ENCODE data around the gene LZTS3. TPM values are rescaled to one million over a fixed set of nuclear protein-coding genes. Genes with fewer than 3 reads are reported as not detected.

The LZTS3 gene
- total RNA-seq, 2 donors from 2014 or later: 7.9 to 8.3 TPM

DNA sequence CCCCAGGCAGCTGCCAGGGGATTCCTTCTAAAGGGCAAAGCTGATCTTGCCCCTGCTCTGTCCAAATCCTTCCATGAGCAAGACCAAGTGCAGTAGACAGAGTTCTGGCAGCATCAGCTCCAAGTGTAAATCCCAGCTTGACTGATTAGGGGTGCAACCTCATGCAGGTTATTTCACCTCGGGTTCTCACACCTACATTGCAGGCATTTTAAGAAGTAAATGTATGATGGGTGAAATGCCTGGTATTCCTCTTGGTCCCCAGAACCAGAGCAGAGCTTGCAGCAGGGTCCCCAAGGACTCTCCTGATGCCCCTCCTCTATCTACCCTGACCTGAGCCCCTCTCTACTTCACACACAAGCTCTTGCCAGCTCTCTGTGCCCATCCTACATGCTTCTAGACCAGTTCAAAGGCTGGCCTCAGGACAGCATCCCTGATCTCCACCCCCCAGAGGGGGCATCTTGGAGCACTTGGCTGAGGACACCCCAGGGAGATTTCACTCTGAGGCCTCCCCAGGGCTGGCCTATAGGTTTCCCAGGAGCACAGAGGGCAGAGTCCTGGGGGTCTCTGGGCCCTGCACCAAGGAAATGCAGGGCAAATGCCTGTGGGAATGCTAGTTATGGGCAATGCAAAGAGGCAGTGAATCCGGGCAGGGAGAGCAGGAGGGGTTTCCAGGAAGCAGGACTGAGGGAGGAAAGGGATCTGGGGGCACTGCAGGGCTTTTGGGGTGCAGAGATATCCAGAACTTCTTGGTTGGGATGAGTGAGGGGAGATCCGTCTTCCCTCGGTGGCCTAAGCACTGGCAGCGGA, 1.0 kb downstream of the LZTS3 start:
- no peak for DNase-seq
- Histone ChIP-seq H3K4me1 (no peaks in the 10 kb centered on the region), H3K9me3 (no peaks in the 10 kb centered on the region), H3K9ac (ENCODE audit: low read depth in 2 of 2, low read length in 2 of 2) (peak overlapping the region in 1 of 2 donors; percentile 41), H3K27me3 (peaks cover 4% of the 10 kb centered on the region), H3K36me3 (no peaks in the 10 kb centered on the region), H3K4me3 (peak overlapping the region; percentile 93), H3K27ac (no peak overlapping the region)
- intact Hi-C loops (cut with DNase I): no loop called here
- TF ChIP-seq, protein P1, sequence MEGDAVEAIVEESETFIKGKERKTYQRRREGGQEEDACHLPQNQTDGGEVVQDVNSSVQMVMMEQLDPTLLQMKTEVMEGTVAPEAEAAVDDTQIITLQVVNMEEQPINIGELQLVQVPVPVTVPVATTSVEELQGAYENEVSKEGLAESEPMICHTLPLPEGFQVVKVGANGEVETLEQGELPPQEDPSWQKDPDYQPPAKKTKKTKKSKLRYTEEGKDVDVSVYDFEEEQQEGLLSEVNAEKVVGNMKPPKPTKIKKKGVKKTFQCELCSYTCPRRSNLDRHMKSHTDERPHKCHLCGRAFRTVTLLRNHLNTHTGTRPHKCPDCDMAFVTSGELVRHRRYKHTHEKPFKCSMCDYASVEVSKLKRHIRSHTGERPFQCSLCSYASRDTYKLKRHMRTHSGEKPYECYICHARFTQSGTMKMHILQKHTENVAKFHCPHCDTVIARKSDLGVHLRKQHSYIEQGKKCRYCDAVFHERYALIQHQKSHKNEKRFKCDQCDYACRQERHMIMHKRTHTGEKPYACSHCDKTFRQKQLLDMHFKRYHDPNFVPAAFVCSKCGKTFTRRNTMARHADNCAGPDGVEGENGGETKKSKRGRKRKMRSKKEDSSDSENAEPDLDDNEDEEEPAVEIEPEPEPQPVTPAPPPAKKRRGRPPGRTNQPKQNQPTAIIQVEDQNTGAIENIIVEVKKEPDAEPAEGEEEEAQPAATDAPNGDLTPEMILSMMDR (IDR thresholded peaks at IDR 0.05): no peak

GRCh38 chr20:3171391-3172125, 1.8 kb downstream of the LZTS3 start:
- intact Hi-C loops (cut with DNase I): no loop called here
- Histone ChIP-seq H3K4me1 (no peaks in the 10 kb centered on the region), H3K27ac (no peak overlapping the region), H3K4me3 (no peak overlapping the region), H3K9me3 (no peaks in the 10 kb centered on the region), H3K36me3 (no peaks in the 10 kb centered on the region), H3K9ac (ENCODE audit: low read depth in 2 of 2, low read length in 2 of 2) (no peak overlapping the region), H3K27me3 (peaks cover 4% of the 10 kb centered on the region)
- DNase-seq: no peak
- TF ChIP-seq, protein P1 (IDR thresholded peaks at IDR 0.05): no peak

GRCh38 chr20:3168829-3169590, 4.3 kb downstream of the LZTS3 start:
- no peak overlapping the region for H3K4me3 ChIP-seq
- H3K27me3 ChIP-seq: peaks cover 4% of the 10 kb centered on the region
- intact Hi-C loops (cut with DNase I): no loop called here
- no peak for DNase-seq
- no peaks in the 10 kb centered on the region for H3K4me1 ChIP-seq
- H3K9ac ChIP-seq (ENCODE audit: low read depth in 2 of 2, low read length in 2 of 2): peak overlapping the region in 1 of 2 donors; percentile 55
- TF ChIP-seq, protein P1 (IDR thresholded peaks at IDR 0.05): no peak
- no peak overlapping the region for H3K27ac ChIP-seq
- no peaks in the 10 kb centered on the region for H3K9me3 ChIP-seq
- H3K36me3 ChIP-seq: no peaks in the 10 kb centered on the region

GRCh38 chr20:3168079-3168828, 5.1 kb downstream of the LZTS3 start:
- TF ChIP-seq, protein P1 (IDR thresholded peaks at IDR 0.05): no peak
- no peaks in the 10 kb centered on the region for H3K4me1 ChIP-seq
- DNase-seq: peak; percentile 73
- no peak overlapping the region for H3K27ac ChIP-seq
- H3K36me3 ChIP-seq: no peaks in the 10 kb centered on the region
- H3K9ac ChIP-seq (ENCODE audit: low read depth in 2 of 2, low read length in 2 of 2): peak overlapping the region; percentile 19 to 55
- H3K4me3 ChIP-seq: peak overlapping the region; percentile 13
- intact Hi-C loops (cut with DNase I): no loop called here
- no peaks in the 10 kb centered on the region for H3K9me3 ChIP-seq
- peaks cover 4% of the 10 kb centered on the region for H3K27me3 ChIP-seq

DNA sequence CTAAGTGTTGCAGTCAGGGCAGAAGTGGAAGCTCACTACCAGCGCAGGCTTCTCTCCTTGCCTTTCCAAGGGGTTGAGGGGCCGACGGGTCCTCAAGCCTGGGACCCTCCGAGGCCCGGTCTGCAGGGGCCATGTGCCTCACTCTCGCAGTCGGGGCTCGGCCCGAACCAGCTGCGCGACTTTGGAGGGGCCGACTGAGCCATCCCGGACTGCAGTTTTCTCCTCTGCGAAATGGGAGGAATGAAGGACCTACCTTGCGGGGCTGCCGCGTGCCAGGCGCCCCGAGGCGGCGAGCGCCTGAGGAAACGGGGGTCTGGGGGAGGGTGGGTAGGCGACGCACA, 5.6 kb downstream of the LZTS3 start:
- no peaks in the 10 kb centered on the region for H3K36me3 ChIP-seq
- H3K9ac ChIP-seq (ENCODE audit: low read depth in 2 of 2, low read length in 2 of 2): peak overlapping the region in 1 of 2 donors; percentile 55
- peaks cover 4% of the 10 kb centered on the region for H3K27me3 ChIP-seq
- H3K4me1 ChIP-seq: no peaks in the 10 kb centered on the region
- intact Hi-C loops (cut with DNase I): no loop called here
- TF ChIP-seq, protein P1 (IDR thresholded peaks at IDR 0.05): no peak
- no peak for DNase-seq
- H3K27ac ChIP-seq: no peak overlapping the region
- H3K9me3 ChIP-seq: no peaks in the 10 kb centered on the region
- peak overlapping the region; percentile 13 for H3K4me3 ChIP-seq
